HepG2 (cell line): Measurements from ENCODE around the gene PACS2. TPM values are rescaled to one million over a fixed set of nuclear protein-coding genes. Genes with fewer than 3 reads are reported as not detected.

ENCODE experiments used
- CC2D1A ChIP-seq: sonication (generic); formaldehyde crosslinking; IDR thresholded peaks from 2 replicates; pipeline ENCODE4 v1.8.1; 2023; ENCODE audit warnings: mild to moderate bottlenecking, missing genetic modification reagents
- ELF3 ChIP-seq: IDR thresholded peaks from 2 replicates; pipeline ENCODE4 v1.6.1; 2016; ENCODE audit warnings: missing genetic modification reagents, missing compliant biosample characterization
- ETV5 ChIP-seq: IDR thresholded peaks from 2 replicates; pipeline ENCODE4 v1.6.1; 2018; ENCODE audit warnings: missing biosample characterization, missing genetic modification reagents, inconsistent platforms, borderline replicate concordance
- GRHL1 ChIP-seq: sonication (generic); formaldehyde crosslinking; conservative IDR thresholded peaks from 2 replicates; pipeline ENCODE4 v1.8.0; 2022; ENCODE audit warnings: missing genetic modification reagents
- HNRNPL ChIP-seq: fragments of 200-400 bp; formaldehyde crosslinking; IDR thresholded peaks from 2 replicates; pipeline ENCODE4 v1.6.1; 2017; ENCODE audit warnings: mild to moderate bottlenecking, low read depth, low read length
- KAT8 ChIP-seq: IDR thresholded peaks from 2 replicates; pipeline ENCODE4 v1.6.1; 2016; ENCODE audit warnings: missing genetic modification reagents, missing compliant biosample characterization
- SP140L ChIP-seq: sonication (generic); formaldehyde crosslinking; IDR thresholded peaks from 2 replicates; pipeline ENCODE4 v1.4.0; 2020; ENCODE audit warnings: missing genetic modification reagents, borderline replicate concordance
- SSRP1 ChIP-seq: IDR thresholded peaks from 2 replicates; pipeline ENCODE4 v1.6.1; 2016; ENCODE audit warnings: control low read depth
- TAF1 ChIP-seq: sonication (generic); formaldehyde crosslinking; IDR thresholded peaks from 2 replicates; pipeline ENCODE4 v1.4.0; 2020; ENCODE audit warnings: missing genetic modification reagents
- TCF12 ChIP-seq, 2 experiments: fragments of 450-650 bp in 1 of 2; sonication (generic) in 1 of 2; formaldehyde crosslinking in 1 of 2; IDR thresholded peaks; 2 replicates each; pipeline versions ENCODE4 v1.6.1 to v1.8.0; 2017 to 2022; ENCODE audit warnings: antibody characterized with exemption in 1 of 2, mild to moderate bottlenecking in 1 of 2, missing genetic modification reagents in 1 of 2, moderate library complexity in 1 of 2
- TCF7 ChIP-seq: sonication (generic); IDR thresholded peaks from 2 replicates; pipeline ENCODE4 v1.6.1; 2016; ENCODE audit warnings: antibody characterized with exemption, low read depth
- THAP8 ChIP-seq: sonication (generic); formaldehyde crosslinking; IDR thresholded peaks from 2 replicates; pipeline ENCODE4 v1.5.1; 2020; ENCODE audit warnings: missing genetic modification reagents, mild to moderate bottlenecking, borderline replicate concordance
- ZBTB21 ChIP-seq: sonication (generic); formaldehyde crosslinking; IDR thresholded peaks from 2 replicates; pipeline ENCODE4 v1.4.0; 2020; ENCODE audit warnings: missing genetic modification reagents
- ZFP90 ChIP-seq: sonication (generic); formaldehyde crosslinking; IDR thresholded peaks from 2 replicates; pipeline ENCODE4 v1.8.0; 2022; ENCODE audit warnings: missing genetic modification reagents, mild to moderate bottlenecking, inconsistent platforms, borderline replicate concordance
- ZFP91 ChIP-seq: sonication (generic); formaldehyde crosslinking; IDR thresholded peaks from 2 replicates; pipeline ENCODE4 v1.9.0; 2022; ENCODE audit warnings: missing genetic modification reagents, mild to moderate bottlenecking, borderline replicate concordance
- ZNF552 ChIP-seq: sonication (generic); formaldehyde crosslinking; IDR thresholded peaks from 2 replicates; pipeline ENCODE4 v1.9.0; 2022; ENCODE audit warnings: missing genetic modification reagents, mild to moderate bottlenecking, borderline replicate concordance
- ZNF687 ChIP-seq: sonication (generic); formaldehyde crosslinking; IDR thresholded peaks from 2 replicates; pipeline ENCODE4 v1.5.1; 2020; ENCODE audit warnings: mild to moderate bottlenecking, missing genetic modification reagents, moderate library complexity
- ZNF691 ChIP-seq: sonication (generic); formaldehyde crosslinking; IDR thresholded peaks from 2 replicates; pipeline ENCODE4 v1.4.0; 2020; ENCODE audit warnings: missing genetic modification reagents, low read depth, mild to moderate bottlenecking, borderline replicate concordance
- polyA plus RNA-seq, 8 experiments: library from polyadenylated mRNA; depleted of rRNA in 3 of 8; stranded (reverse) in 7 of 8; unstranded in 1 of 8; fragments of >200 nt; fragmentation: Illumina TruSeq in 4 of 8; extraction: Trizol in 4 of 8; gene quantifications; 2 replicates each; pipeline versions ENCODE4 v1.2.1 to v1.2.3, GENCODE V29; 2011 to 2016; ENCODE audit warnings: low read depth in 4 of 8, missing spikeins in 1 of 8, mixed read lengths in 1 of 8; ENCODE audit not compliant: insufficient read depth in 1 of 8
- total RNA-seq, 5 experiments: library from RNA; depleted of rRNA; stranded (reverse); fragments of >200 nt; fragmentation: Illumina TruSeq; extraction: Trizol; gene quantifications; 2 replicates each; pipeline ENCODE4 v1.2.3, GENCODE V29; 2016; ENCODE audit warnings: low read depth in 1 of 5

PACS2 gene
- total and polyA plus RNA-seq, 2 of the 13 experiments (the other 11 are each of a cell fraction or from before 2014, with no cell fraction given), result 23.6 to 27.6 TPM

- TF ChIP-seq ZNF687, result peak; percentile 78; the same call in 1 of the 2 replicates
- TF ChIP-seq SP140L (CRISPR knock-in tag), result no peak
- TF ChIP-seq ZFP91, result no peak
- TF ChIP-seq ZNF691 (CRISPR knock-in tag), result no peak
- TF ChIP-seq HNRNPL, result no peak
- no peak for TF ChIP-seq SSRP1
- TF ChIP-seq ZFP90 (CRISPR knock-in tag), result no peak
- no peak for TF ChIP-seq ZNF552
- TF ChIP-seq KAT8 (CRISPR knock-in tag), result peak; percentile 89
- TF ChIP-seq ZBTB21 (CRISPR knock-in tag), result no peak
- TF ChIP-seq TCF7, result no peak
- no peak for TF ChIP-seq CC2D1A
- TF ChIP-seq ETV5 (CRISPR knock-in tag), result peak; percentile 82
- peak; percentile 32; the same call in 1 of the 2 replicates for TF ChIP-seq THAP8
- TF ChIP-seq GRHL1 (CRISPR knock-in tag), result no peak
- TF ChIP-seq TAF1 (CRISPR knock-in tag), result peak; percentile 62
- TF ChIP-seq TCF12 (IDR thresholded peaks at IDR 0.05), result no peak
- 0 out of 2 replicates have a peak, but pooled peaks have one; percentile 19 for TF ChIP-seq TCF12 (CRISPR knock-in tag; IDR thresholded peaks at IDR 0.05)
- TF ChIP-seq ELF3 (CRISPR knock-in tag), result peak; percentile 44
Observed at GRCh38 chr14:105398044-105398725, 83.6 kb downstream of the PACS2 start, which contains the start of gene TEX22 (continued).
